HEK293 (cell line): ENCODE measurements around the gene NR3C2.

Experiments used
- BCL11A ChIP-seq: fragments of 450-650 bp; formaldehyde crosslinking; IDR thresholded peaks from 2 replicates; pipeline ENCODE4 v1.5.1; 2016; ENCODE audit warnings: low read depth, missing biosample characterization, missing genetic modification characterization
- ZNF174 ChIP-seq: fragments of 450-650 bp; formaldehyde crosslinking; IDR thresholded peaks from 2 replicates; pipeline ENCODE4 v1.5.0; 2017; ENCODE audit warnings: missing biosample characterization, mild to moderate bottlenecking, missing genetic modification characterization
- ZNF350 ChIP-seq: fragments of 450-650 bp; formaldehyde crosslinking; IDR thresholded peaks from 2 replicates; pipeline ENCODE4 v1.5.0; 2017; ENCODE audit warnings: missing biosample characterization, mild to moderate bottlenecking, missing genetic modification characterization
- ZNF544 ChIP-seq: fragments of 450-650 bp; formaldehyde crosslinking; IDR thresholded peaks from 2 replicates; pipeline ENCODE4 v1.5.0; 2017; ENCODE audit warnings: missing biosample characterization, missing genetic modification characterization
- ZSCAN30 ChIP-seq: fragments of 450-650 bp; IDR thresholded peaks from 2 replicates; pipeline ENCODE4 v1.5.1; 2018; ENCODE audit warnings: missing biosample characterization, mild to moderate bottlenecking, missing genetic modification characterization, moderate library complexity
- TF ChIP-seq, protein P1 (sequence below): fragments of 450-650 bp; formaldehyde crosslinking; IDR thresholded peaks from 2 replicates; pipeline ENCODE4 v1.5.1; 2016; ENCODE audit warnings: missing biosample characterization, missing genetic modification characterization
- TF ChIP-seq, protein P2 (sequence below): fragments of 450-650 bp; formaldehyde crosslinking; IDR thresholded peaks from 2 replicates; pipeline ENCODE4 v1.5.1; 2017; ENCODE audit warnings: missing biosample characterization, missing genetic modification characterization
- TF ChIP-seq, protein P3 (sequence below): fragments of 450-650 bp; formaldehyde crosslinking; IDR thresholded peaks from 2 replicates; pipeline ENCODE4 v1.5.1; 2016; ENCODE audit warnings: missing biosample characterization, missing genetic modification characterization, borderline replicate concordance
- TF ChIP-seq, protein P4 (sequence below): fragments of 450-650 bp; formaldehyde crosslinking; IDR thresholded peaks from 2 replicates; pipeline ENCODE4 v1.5.1; 2016; ENCODE audit warnings: missing biosample characterization, missing genetic modification characterization
- TF ChIP-seq, protein P5 (sequence below): fragments of 450-650 bp; formaldehyde crosslinking; IDR thresholded peaks from 2 replicates; pipeline ENCODE4 v1.5.1; 2016; ENCODE audit warnings: missing biosample characterization, missing genetic modification characterization

DNA sequence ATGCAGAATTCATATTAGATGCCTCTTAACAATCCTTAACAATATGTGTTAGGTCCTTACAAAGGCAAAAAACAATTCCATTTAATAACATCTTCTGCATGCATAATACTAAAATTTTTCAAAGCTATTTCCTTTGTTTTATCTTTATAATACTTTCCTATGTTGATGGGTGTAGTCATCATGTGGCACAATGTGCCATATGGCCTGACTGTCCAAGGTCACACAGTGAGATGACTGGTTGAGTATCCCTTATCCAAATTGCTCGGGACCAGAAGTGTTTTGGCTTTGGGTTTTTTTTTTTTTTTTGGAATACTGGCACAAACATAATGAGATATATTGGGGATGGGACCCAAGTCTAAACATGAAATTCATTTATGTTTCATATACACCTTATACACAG, 77.7 kb downstream of the NR3C2 start:
- TF ChIP-seq, protein P1, sequence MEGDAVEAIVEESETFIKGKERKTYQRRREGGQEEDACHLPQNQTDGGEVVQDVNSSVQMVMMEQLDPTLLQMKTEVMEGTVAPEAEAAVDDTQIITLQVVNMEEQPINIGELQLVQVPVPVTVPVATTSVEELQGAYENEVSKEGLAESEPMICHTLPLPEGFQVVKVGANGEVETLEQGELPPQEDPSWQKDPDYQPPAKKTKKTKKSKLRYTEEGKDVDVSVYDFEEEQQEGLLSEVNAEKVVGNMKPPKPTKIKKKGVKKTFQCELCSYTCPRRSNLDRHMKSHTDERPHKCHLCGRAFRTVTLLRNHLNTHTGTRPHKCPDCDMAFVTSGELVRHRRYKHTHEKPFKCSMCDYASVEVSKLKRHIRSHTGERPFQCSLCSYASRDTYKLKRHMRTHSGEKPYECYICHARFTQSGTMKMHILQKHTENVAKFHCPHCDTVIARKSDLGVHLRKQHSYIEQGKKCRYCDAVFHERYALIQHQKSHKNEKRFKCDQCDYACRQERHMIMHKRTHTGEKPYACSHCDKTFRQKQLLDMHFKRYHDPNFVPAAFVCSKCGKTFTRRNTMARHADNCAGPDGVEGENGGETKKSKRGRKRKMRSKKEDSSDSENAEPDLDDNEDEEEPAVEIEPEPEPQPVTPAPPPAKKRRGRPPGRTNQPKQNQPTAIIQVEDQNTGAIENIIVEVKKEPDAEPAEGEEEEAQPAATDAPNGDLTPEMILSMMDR (tag by site-specific recombination), result no peak
- TF ChIP-seq BCL11A (no peak), ZNF174 (tag by site-specific recombination) (no peak), ZNF350 (no peak), ZNF544 (no peak), ZSCAN30 (no peak)
- TF ChIP-seq, protein P2, sequence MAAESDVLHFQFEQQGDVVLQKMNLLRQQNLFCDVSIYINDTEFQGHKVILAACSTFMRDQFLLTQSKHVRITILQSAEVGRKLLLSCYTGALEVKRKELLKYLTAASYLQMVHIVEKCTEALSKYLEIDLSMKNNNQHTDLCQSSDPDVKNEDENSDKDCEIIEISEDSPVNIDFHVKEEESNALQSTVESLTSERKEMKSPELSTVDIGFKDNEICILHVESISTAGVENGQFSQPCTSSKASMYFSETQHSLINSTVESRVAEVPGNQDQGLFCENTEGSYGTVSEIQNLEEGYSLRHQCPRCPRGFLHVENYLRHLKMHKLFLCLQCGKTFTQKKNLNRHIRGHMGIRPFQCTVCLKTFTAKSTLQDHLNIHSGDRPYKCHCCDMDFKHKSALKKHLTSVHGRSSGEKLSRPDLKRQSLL (tag by site-specific recombination), result no peak
- TF ChIP-seq, protein P3, sequence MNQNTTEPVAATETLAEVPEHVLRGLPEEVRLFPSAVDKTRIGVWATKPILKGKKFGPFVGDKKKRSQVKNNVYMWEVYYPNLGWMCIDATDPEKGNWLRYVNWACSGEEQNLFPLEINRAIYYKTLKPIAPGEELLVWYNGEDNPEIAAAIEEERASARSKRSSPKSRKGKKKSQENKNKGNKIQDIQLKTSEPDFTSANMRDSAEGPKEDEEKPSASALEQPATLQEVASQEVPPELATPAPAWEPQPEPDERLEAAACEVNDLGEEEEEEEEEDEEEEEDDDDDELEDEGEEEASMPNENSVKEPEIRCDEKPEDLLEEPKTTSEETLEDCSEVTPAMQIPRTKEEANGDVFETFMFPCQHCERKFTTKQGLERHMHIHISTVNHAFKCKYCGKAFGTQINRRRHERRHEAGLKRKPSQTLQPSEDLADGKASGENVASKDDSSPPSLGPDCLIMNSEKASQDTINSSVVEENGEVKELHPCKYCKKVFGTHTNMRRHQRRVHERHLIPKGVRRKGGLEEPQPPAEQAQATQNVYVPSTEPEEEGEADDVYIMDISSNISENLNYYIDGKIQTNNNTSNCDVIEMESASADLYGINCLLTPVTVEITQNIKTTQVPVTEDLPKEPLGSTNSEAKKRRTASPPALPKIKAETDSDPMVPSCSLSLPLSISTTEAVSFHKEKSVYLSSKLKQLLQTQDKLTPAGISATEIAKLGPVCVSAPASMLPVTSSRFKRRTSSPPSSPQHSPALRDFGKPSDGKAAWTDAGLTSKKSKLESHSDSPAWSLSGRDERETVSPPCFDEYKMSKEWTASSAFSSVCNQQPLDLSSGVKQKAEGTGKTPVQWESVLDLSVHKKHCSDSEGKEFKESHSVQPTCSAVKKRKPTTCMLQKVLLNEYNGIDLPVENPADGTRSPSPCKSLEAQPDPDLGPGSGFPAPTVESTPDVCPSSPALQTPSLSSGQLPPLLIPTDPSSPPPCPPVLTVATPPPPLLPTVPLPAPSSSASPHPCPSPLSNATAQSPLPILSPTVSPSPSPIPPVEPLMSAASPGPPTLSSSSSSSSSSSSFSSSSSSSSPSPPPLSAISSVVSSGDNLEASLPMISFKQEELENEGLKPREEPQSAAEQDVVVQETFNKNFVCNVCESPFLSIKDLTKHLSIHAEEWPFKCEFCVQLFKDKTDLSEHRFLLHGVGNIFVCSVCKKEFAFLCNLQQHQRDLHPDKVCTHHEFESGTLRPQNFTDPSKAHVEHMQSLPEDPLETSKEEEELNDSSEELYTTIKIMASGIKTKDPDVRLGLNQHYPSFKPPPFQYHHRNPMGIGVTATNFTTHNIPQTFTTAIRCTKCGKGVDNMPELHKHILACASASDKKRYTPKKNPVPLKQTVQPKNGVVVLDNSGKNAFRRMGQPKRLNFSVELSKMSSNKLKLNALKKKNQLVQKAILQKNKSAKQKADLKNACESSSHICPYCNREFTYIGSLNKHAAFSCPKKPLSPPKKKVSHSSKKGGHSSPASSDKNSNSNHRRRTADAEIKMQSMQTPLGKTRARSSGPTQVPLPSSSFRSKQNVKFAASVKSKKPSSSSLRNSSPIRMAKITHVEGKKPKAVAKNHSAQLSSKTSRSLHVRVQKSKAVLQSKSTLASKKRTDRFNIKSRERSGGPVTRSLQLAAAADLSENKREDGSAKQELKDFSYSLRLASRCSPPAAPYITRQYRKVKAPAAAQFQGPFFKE, result no peak
- TF ChIP-seq, protein P4, sequence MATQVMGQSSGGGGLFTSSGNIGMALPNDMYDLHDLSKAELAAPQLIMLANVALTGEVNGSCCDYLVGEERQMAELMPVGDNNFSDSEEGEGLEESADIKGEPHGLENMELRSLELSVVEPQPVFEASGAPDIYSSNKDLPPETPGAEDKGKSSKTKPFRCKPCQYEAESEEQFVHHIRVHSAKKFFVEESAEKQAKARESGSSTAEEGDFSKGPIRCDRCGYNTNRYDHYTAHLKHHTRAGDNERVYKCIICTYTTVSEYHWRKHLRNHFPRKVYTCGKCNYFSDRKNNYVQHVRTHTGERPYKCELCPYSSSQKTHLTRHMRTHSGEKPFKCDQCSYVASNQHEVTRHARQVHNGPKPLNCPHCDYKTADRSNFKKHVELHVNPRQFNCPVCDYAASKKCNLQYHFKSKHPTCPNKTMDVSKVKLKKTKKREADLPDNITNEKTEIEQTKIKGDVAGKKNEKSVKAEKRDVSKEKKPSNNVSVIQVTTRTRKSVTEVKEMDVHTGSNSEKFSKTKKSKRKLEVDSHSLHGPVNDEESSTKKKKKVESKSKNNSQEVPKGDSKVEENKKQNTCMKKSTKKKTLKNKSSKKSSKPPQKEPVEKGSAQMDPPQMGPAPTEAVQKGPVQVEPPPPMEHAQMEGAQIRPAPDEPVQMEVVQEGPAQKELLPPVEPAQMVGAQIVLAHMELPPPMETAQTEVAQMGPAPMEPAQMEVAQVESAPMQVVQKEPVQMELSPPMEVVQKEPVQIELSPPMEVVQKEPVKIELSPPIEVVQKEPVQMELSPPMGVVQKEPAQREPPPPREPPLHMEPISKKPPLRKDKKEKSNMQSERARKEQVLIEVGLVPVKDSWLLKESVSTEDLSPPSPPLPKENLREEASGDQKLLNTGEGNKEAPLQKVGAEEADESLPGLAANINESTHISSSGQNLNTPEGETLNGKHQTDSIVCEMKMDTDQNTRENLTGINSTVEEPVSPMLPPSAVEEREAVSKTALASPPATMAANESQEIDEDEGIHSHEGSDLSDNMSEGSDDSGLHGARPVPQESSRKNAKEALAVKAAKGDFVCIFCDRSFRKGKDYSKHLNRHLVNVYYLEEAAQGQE (tag by site-specific recombination), result no peak
- TF ChIP-seq, protein P5, sequence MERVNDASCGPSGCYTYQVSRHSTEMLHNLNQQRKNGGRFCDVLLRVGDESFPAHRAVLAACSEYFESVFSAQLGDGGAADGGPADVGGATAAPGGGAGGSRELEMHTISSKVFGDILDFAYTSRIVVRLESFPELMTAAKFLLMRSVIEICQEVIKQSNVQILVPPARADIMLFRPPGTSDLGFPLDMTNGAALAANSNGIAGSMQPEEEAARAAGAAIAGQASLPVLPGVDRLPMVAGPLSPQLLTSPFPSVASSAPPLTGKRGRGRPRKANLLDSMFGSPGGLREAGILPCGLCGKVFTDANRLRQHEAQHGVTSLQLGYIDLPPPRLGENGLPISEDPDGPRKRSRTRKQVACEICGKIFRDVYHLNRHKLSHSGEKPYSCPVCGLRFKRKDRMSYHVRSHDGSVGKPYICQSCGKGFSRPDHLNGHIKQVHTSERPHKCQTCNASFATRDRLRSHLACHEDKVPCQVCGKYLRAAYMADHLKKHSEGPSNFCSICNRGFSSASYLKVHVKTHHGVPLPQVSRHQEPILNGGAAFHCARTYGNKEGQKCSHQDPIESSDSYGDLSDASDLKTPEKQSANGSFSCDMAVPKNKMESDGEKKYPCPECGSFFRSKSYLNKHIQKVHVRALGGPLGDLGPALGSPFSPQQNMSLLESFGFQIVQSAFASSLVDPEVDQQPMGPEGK (tag by site-specific recombination), result no peak
